Chondrocyte (in vitro differentiated cells): ENCODE results near the gene PTPN5. TPM values are rescaled to one million over a fixed set of nuclear protein-coding genes. Genes with fewer than 3 reads are reported as not detected.

Source experiments
- DNase-seq: peaks from one replicate; pipeline ENCODE4 v3.0.0; 2021; ENCODE audit warnings: mixed read lengths, low spot score
- H3K27ac Mint-ChIP-seq: one replicate; pipeline ENCODE4 v1.8.0; 2021; ENCODE audit warnings: mild to moderate bottlenecking, moderate library complexity, mixed read lengths; ENCODE audit not compliant: unreplicated experiment
- H3K27me3 Mint-ChIP-seq: 2 replicates; pipeline ENCODE4 v1.8.0; 2021; ENCODE audit warnings: low read depth, mixed read lengths
- H3K36me3 Mint-ChIP-seq: 2 replicates; pipeline ENCODE4 v1.8.0; 2021; ENCODE audit warnings: low read depth, mixed read lengths
- H3K4me1 Mint-ChIP-seq: 2 replicates; pipeline ENCODE4 v1.8.0; 2021; ENCODE audit warnings: low read depth, mild to moderate bottlenecking, mixed read lengths
- H3K4me3 Mint-ChIP-seq: one replicate; pipeline ENCODE4 v1.8.0; 2021; ENCODE audit warnings: mild to moderate bottlenecking, moderate library complexity, mixed read lengths; ENCODE audit not compliant: unreplicated experiment
- H3K9me3 Mint-ChIP-seq: 2 replicates; pipeline ENCODE4 v1.8.0; 2021; ENCODE audit warnings: low read depth, mixed read lengths
- CTCF ChIP-seq: fragments of 200-600 bp; sonication (generic); IDR thresholded peaks from 2 replicates; pipeline ENCODE4 v1.5.0; 2021; ENCODE audit warnings: antibody characterized with exemption, mild to moderate bottlenecking, moderate library complexity
- total RNA-seq: library from RNA; stranded (reverse); gene quantifications from 3 replicates; pipeline ENCODE4 v1.2.1, GENCODE V29; 2021

Gene PTPN5
- total RNA-seq, 1 donor from 2014 or later = not detected

- no peak overlapping the region for H3K27ac Mint-ChIP-seq
- no peak for TF ChIP-seq CTCF
- H3K4me3 Mint-ChIP-seq = no peak overlapping the region
These were observed 90.7 kb downstream of the PTPN5 start for GRCh38 chr11:18700872-18701271.

GRCh38 chr11:18700375-18700774, 91.2 kb downstream of the PTPN5 start:
- Mint-ChIP-seq H3K27me3 (peaks cover 3% of the 10 kb centered on the region), H3K27ac (no peak overlapping the region), H3K36me3 (peaks cover 3% of the 10 kb centered on the region), H3K4me1 (peaks cover 16% of the 10 kb centered on the region), H3K9me3 (no peaks in the 10 kb centered on the region), H3K4me3 (peak overlapping the region; percentile 68)
- DNase-seq = no peak
- TF ChIP-seq CTCF = no peak

More at GRCh38 chr11:18700872-18701271, 90.7 kb downstream of the PTPN5 start:
- Mint-ChIP-seq H3K27me3 (peaks cover 3% of the 10 kb centered on the region), H3K4me1 (peaks cover 16% of the 10 kb centered on the region), H3K9me3 (no peaks in the 10 kb centered on the region), H3K36me3 (peaks cover 3% of the 10 kb centered on the region)
- DNase-seq = peak; percentile 75

- DNase-seq = no peak
- Mint-ChIP-seq H3K27me3 (peaks cover 3% of the 10 kb centered on the region), H3K9me3 (no peaks in the 10 kb centered on the region), H3K36me3 (peaks cover 3% of the 10 kb centered on the region), H3K4me1 (peaks cover 16% of the 10 kb centered on the region), H3K27ac (peak overlapping the region; percentile 62), H3K4me3 (peak overlapping the region; percentile 68)
- no peak for TF ChIP-seq CTCF
These were observed 91.7 kb downstream of the PTPN5 start for GRCh38 chr11:18699848-18700261.

- Mint-ChIP-seq H3K27me3 (peaks cover 3% of the 10 kb centered on the region), H3K4me3 (peak overlapping the region; percentile 68), H3K36me3 (peaks cover 3% of the 10 kb centered on the region), H3K4me1 (peaks cover 16% of the 10 kb centered on the region), H3K9me3 (no peaks in the 10 kb centered on the region), H3K27ac (no peak overlapping the region)
- peak; percentile 43 for DNase-seq
- TF ChIP-seq CTCF = no peak
These were observed 92.4 kb downstream of the PTPN5 start for GRCh38 chr11:18699269-18699596.

- H3K9me3 Mint-ChIP-seq = no peaks in the 10 kb centered on the region
- peaks cover 3% of the 10 kb centered on the region for H3K36me3 Mint-ChIP-seq
- TF ChIP-seq CTCF = peak; percentile 39
- peaks cover 16% of the 10 kb centered on the region for H3K4me1 Mint-ChIP-seq
- H3K4me3 Mint-ChIP-seq = peak within 1 kb of the TSS; percentile 68
- H3K27ac Mint-ChIP-seq = no peak within 1 kb of the TSS
- H3K27me3 Mint-ChIP-seq = no peaks in the 10 kb centered on the region
- DNase-seq = peak; percentile 94
These were observed 93.0 kb downstream of the PTPN5 start, which contains the start of gene TMEM86A for GRCh38 chr11:18698341-18699268. Gene TMEM86A, plus strand, starts transcription at chr11:18698779. Its CDS starts 108 bp downstream, at chr11:18698887.
